Measurements from ENCODE around the gene CHST7.

CHST7 gene

DNA sequence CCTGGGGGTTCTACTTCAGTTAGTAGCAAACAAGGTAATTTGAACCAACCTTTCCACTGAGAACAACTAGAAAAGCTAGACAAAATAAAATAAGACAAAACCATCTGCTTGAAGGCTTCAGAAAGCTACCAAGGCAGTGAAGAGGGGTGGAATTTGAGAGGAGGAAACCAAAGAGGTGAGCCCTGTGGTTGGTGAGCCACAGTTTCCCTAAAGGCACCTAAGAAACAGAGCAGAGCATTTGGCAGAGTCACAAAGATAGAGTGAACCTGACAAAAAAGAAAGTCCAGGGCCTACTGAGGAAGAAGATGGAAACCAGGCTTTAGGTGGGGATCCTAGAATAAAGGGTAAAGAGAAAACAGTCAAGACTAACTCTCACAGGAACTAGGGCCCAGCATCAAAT, 44.3 kb downstream of the CHST7 start:
- FAIRE-seq (no peak), DNase-seq (ENCODE audit: insufficient read length, low spot score) (no peak)
- TF ChIP-seq, protein P1, sequence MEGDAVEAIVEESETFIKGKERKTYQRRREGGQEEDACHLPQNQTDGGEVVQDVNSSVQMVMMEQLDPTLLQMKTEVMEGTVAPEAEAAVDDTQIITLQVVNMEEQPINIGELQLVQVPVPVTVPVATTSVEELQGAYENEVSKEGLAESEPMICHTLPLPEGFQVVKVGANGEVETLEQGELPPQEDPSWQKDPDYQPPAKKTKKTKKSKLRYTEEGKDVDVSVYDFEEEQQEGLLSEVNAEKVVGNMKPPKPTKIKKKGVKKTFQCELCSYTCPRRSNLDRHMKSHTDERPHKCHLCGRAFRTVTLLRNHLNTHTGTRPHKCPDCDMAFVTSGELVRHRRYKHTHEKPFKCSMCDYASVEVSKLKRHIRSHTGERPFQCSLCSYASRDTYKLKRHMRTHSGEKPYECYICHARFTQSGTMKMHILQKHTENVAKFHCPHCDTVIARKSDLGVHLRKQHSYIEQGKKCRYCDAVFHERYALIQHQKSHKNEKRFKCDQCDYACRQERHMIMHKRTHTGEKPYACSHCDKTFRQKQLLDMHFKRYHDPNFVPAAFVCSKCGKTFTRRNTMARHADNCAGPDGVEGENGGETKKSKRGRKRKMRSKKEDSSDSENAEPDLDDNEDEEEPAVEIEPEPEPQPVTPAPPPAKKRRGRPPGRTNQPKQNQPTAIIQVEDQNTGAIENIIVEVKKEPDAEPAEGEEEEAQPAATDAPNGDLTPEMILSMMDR (IDR thresholded peaks at IDR 0.05; ENCODE audit: insufficient read depth, missing control alignments): no peak

- no peak for FAIRE-seq
- DNase-seq (ENCODE audit: insufficient read length, low spot score): no peak
- TF ChIP-seq, protein P1 (IDR thresholded peaks at IDR 0.05; ENCODE audit: insufficient read depth, missing control alignments): no peak
These were observed 45.4 kb downstream of the CHST7 start for GRCh38 chrX:46618947-46619346.

DNA sequence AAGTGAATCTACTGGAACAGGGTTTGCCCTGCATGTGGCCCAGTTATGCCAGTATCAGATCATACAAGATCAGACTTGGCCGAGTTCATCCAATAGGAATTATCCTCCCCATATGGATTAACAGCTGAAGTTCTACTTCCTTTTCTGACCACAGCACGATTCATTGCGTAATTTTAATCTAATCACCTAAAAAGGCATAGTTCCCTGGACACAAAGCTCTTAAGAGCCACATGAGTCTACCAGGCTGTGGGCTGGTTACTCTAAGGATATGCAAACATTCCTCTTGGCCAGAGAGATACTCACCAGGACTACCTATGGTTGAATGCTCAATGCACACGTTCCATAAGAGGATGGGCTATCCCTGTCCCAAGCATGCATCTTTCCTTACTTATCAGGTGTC, 46.9 kb downstream of the CHST7 start:
- no peak for FAIRE-seq
- no peak for DNase-seq (ENCODE audit: insufficient read length, low spot score)
- TF ChIP-seq, protein P1 (IDR thresholded peaks at IDR 0.05; ENCODE audit: insufficient read depth, missing control alignments): no peak

- FAIRE-seq (no peak), DNase-seq (ENCODE audit: insufficient read length, low spot score) (no peak)
- TF ChIP-seq, protein P1 (IDR thresholded peaks at IDR 0.05; ENCODE audit: insufficient read depth, missing control alignments): no peak
These were observed 48.0 kb downstream of the CHST7 start for GRCh38 chrX:46621572-46621971.

- DNase-seq (ENCODE audit: insufficient read length, low spot score) (no peak), FAIRE-seq (no peak)
- TF ChIP-seq, protein P1 (IDR thresholded peaks at IDR 0.05; ENCODE audit: insufficient read depth, missing control alignments): no peak
These were observed 50.7 kb downstream of the CHST7 start for GRCh38 chrX:46624090-46624786.

GRCh38 chrX:46626566-46626965, 53.0 kb downstream of the CHST7 start:
- DNase-seq (ENCODE audit: insufficient read length, low spot score): no peak
- TF ChIP-seq, protein P1 (IDR thresholded peaks at IDR 0.05; ENCODE audit: insufficient read depth, missing control alignments): no peak
- FAIRE-seq: no peak

GRCh38 chrX:46627062-46627461, 53.5 kb downstream of the CHST7 start:
- DNase-seq (ENCODE audit: insufficient read length, low spot score) (no peak), FAIRE-seq (no peak)
- TF ChIP-seq, protein P1 (IDR thresholded peaks at IDR 0.05; ENCODE audit: insufficient read depth, missing control alignments): no peak
